Activated T-cell treated with anti-CD3 and anti-CD28 coated beads, Interleukin-2, amount 50 U/mL, for 72 hours (primary cell): ENCODE data around the gene ASL. TPM values are rescaled to one million over a fixed set of nuclear protein-coding genes. Genes with fewer than 3 reads are reported as not detected.
A peak's percentile ranks its signal among the peaks of the same experiment; 100 is the strongest.
"Not testable (repeated sequence)": the region's sequence is repeated elsewhere in the genome, so short reads cannot be mapped to it uniquely, and the experiment has no call there.

ENCODE experiments used
- ATAC-seq, 2 donors: fragments of 150-1000 bp; cut with Tn5 transposase; replicated peaks in 1 of 2; 2 replicates each; pipeline ENCODE4 v1.10.0; 2021; ENCODE audit warnings: moderate library complexity in 2 of 2, mild to moderate bottlenecking in 1 of 2
- DNase-seq, 2 donors: peaks; one replicate each; pipeline ENCODE4 v3.0.0; 2021 to 2022; ENCODE audit warnings: mixed read lengths in 1 of 2
- H3K27ac Mint-ChIP-seq: one replicate; pipeline ENCODE4 v1.8.0; 2022; ENCODE audit warnings: mild to moderate bottlenecking, moderate library complexity, mixed read lengths
- H3K27me3 Mint-ChIP-seq: one replicate; pipeline ENCODE4 v1.8.0; 2022; ENCODE audit warnings: low read depth, mixed read lengths
- H3K36me3 Mint-ChIP-seq, 2 donors: one replicate each; pipeline ENCODE4 v1.8.0; 2022; ENCODE audit warnings: mixed read lengths in 2 of 2, mild to moderate bottlenecking in 1 of 2; ENCODE audit not compliant: insufficient read depth in 2 of 2
- H3K4me1 Mint-ChIP-seq: one replicate; pipeline ENCODE4 v1.8.0; 2022; ENCODE audit warnings: low read depth, mixed read lengths
- H3K4me3 Mint-ChIP-seq, 2 donors: one replicate each; pipeline ENCODE4 v1.8.0; 2022; ENCODE audit warnings: mild to moderate bottlenecking in 2 of 2, mixed read lengths in 2 of 2, moderate library complexity in 2 of 2
- H3K9me3 Mint-ChIP-seq, 2 donors: one replicate each; pipeline ENCODE4 v1.8.0; 2022; ENCODE audit warnings: mixed read lengths in 2 of 2
- total RNA-seq, 2 donors: library from RNA; stranded (reverse); gene quantifications; one replicate each; pipeline ENCODE4 v1.2.3, GENCODE V29; 2022

The ASL gene
- total RNA-seq, 2 donors from 2014 or later: 13.8 to 16.6 TPM

DNA sequence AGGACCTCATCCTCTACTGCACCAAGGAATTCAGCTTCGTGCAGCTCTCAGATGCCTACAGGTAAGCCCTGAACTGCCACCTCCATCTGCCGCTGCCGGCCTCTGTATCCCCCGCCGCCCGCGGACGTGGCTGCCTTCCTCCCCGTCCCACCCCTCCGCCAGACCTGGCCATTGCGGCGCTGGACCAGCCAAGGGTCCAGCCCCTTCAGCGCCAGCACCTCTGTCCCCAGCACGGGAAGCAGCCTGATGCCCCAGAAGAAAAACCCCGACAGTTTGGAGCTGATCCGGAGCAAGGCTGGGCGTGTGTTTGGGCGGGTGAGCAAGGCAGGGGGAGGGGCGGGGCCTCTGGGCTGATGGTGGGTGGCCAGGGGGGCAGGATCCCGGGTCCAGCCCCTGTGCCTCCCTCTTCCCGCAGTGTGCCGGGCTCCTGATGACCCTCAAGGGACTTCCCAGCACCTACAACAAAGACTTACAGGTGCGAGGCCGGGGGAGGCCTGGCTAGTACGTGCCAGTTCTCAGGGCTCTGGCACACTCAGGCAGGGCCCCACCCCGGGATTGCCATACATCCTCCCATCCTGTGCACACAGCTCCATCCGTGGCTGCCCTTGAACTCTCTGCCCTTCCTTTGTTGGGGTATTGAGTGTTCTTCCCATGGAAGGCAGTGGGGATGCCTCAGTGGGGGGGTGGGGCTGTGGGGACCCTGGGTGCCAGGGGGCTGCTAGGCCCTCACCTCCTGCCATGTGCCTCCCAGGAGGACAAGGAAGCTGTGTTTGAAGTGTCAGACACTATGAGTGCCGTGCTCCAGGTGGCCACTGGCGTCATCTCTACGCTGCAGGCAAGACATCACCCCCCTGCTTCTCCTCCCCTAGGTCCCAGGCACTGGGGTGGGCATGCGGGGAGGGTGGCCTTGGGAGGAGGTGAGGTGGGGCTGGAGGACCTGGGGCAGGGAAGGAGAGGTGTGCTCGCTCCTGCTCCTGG lies 13.5 kb downstream of the ASL start:
- Mint-ChIP-seq H3K9me3 (no peaks in the 10 kb centered on the region), H3K36me3 (no peaks in the 10 kb centered on the region), H3K27me3 (no peaks in the 10 kb centered on the region), H3K4me1 (no peaks in the 10 kb centered on the region), H3K27ac (no peak overlapping the region), H3K4me3 (no peak overlapping the region)
- no peak for ATAC-seq
- DNase-seq: no peak

DNA sequence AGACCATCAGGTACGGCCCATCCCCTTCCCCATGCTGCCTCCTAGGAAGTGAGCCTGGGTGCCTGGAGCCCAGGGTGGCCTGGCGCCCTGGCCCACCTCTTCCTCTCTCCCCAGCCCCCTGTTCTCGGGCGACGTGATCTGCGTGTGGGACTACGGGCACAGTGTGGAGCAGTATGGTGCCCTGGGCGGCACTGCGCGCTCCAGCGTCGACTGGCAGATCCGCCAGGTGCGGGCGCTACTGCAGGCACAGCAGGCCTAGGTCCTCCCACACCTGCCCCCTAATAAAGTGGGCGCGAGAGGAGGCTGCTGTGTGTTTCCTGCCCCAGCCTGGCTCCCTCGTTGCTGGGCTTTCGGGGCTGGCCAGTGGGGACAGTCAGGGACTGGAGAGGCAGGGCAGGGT lies 17.0 kb downstream of the ASL start:
- ATAC-seq: no peak
- H3K4me1 Mint-ChIP-seq: no peaks in the 10 kb centered on the region
- H3K9me3 Mint-ChIP-seq: no peaks in the 10 kb centered on the region
- no peaks in the 10 kb centered on the region for H3K36me3 Mint-ChIP-seq
- no peak overlapping the region for H3K4me3 Mint-ChIP-seq
- no peaks in the 10 kb centered on the region for H3K27me3 Mint-ChIP-seq
- no peak overlapping the region for H3K27ac Mint-ChIP-seq
- no peak for DNase-seq

DNA sequence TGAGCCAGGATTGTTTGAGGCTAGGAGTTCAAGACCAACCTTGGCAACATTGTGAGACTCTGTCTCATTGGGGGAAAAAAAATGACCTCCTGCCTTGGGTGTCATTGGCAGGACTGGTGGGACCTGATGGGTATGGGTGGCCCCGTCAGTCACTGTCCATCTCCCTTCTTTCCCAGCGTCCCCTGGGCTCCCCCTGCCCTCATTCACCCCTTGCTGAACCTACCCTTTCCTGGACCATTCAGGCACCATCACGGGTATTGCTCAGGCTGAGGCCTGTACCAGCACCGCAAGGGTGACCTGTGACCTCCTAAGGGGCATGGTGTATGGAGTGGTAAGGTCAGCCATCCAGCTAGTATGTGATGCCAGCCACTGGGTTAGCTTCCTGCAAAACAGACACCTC lies 19.4 kb downstream of the ASL start:
- DNase-seq: no peak
- Mint-ChIP-seq H3K36me3 (no peaks in the 10 kb centered on the region), H3K27ac (no peak overlapping the region), H3K9me3 (no peaks in the 10 kb centered on the region), H3K4me1 (peaks cover 7% of the 10 kb centered on the region), H3K27me3 (no peaks in the 10 kb centered on the region), H3K4me3 (no peak overlapping the region)
- no peak for ATAC-seq

GRCh38 chr7:66099232-66099550 lies 23.6 kb downstream of the ASL start:
- H3K36me3 Mint-ChIP-seq: no peaks in the 10 kb centered on the region
- H3K4me3 Mint-ChIP-seq: no peak overlapping the region
- H3K4me1 Mint-ChIP-seq: peaks cover 13% of the 10 kb centered on the region
- DNase-seq (no peak), ATAC-seq (no peak)
- H3K27ac Mint-ChIP-seq: no peak overlapping the region
- H3K27me3 Mint-ChIP-seq: no peaks in the 10 kb centered on the region
- H3K9me3 Mint-ChIP-seq: no peaks in the 10 kb centered on the region

- H3K27ac Mint-ChIP-seq: peak overlapping the region; percentile 43
- peaks cover 13% of the 10 kb centered on the region for H3K4me1 Mint-ChIP-seq
- H3K4me3 Mint-ChIP-seq: peak overlapping the region; percentile 71 to 85
- ATAC-seq (peak; percentile 83 to 86), DNase-seq (peak; percentile 27)
- H3K36me3 Mint-ChIP-seq: no peaks in the 10 kb centered on the region
- H3K9me3 Mint-ChIP-seq: no peaks in the 10 kb centered on the region
- H3K27me3 Mint-ChIP-seq: no peaks in the 10 kb centered on the region
Measured at GRCh38 chr7:66099551-66100407, 24.2 kb downstream of the ASL start.

DNA sequence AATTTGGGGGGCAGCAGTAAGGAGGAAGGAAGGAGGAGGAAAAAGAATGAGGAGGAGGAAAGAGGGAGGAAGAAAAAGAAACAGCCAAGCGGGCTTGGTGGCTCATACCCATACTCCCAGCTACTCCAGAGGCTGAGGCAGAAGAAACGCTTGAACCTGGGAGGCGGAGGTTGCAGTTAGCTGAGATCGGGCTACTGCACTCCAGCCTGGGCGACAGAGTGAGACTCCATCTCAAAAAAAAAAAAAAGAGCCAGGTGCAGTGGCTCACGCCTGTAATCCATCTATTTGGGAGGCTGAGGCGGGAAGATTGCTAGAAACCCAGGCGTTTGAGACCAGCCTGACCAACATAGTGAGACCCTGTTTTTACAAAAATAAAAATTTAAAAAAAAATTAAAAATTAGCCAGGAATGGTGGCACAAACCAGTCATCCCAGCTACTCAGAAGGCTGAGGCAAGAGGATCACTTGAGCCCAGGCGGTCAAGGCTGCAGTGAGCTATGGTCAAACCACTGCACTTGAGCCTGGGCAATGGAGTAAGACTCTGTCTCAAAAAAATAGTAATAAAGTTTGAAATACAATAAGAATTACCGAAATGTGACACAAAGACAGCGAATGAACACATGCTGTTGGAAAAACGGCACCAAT lies 24.9 kb downstream of the ASL start:
- H3K27me3 Mint-ChIP-seq: no peaks in the 10 kb centered on the region
- no peak for DNase-seq

DNA sequence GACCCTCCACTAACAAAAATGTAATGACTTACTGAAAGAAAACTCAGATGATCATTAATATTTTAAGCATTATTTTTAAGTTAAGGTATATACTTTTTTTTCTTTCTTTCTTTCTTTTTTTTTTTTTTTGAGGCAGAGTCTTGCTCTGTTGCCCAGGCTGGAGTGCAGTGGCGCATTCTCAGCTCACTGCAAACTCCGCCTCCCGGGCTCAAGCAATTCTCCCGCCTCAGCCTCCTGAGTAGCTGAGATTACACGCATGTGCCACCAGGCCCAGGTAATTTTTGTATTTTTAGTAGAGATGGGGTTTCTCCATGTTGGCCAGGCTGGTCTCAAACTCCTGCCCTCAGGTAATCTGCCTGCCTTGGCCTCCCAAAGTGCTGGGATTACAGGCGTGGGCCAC lies 26.5 kb downstream of the ASL start:
- H3K27me3 Mint-ChIP-seq, ATAC-seq, H3K9me3 Mint-ChIP-seq, H3K4me3 Mint-ChIP-seq, H3K27ac Mint-ChIP-seq, DNase-seq, H3K36me3 Mint-ChIP-seq: not testable (repeated sequence)
- H3K4me1 Mint-ChIP-seq: peaks cover 13% of the 10 kb centered on the region

More for the DNA sequence above, 24.9 kb downstream of the ASL start:
- Mint-ChIP-seq H3K4me3 (peak overlapping the region; percentile 71 to 85), H3K4me1 (peaks cover 13% of the 10 kb centered on the region), H3K36me3 (no peaks in the 10 kb centered on the region), H3K27ac (peak overlapping the region; percentile 43), H3K9me3 (no peaks in the 10 kb centered on the region)
- ATAC-seq: no peak

DNA sequence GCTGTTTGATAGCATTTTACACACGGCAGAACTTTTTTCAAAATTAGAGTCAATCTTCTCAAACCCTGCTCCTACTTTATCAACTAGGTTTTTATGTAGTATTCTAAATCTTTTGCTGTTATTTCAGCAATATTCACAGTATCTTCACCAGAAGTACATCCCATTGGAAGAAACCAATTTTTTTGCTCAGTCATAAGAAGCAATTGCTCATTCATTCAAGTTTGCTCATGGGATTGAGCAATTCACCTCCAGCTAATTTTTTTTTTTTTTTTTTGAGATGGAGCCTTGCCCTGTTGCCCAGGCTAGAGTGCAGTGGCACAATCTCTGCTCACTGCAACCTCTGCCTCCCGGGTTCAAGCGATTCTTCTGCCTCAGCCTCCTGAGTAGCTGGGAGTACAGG lies 28.4 kb downstream of the ASL start:
- not testable (repeated sequence) for H3K27ac Mint-ChIP-seq, H3K27me3 Mint-ChIP-seq, H3K36me3 Mint-ChIP-seq, ATAC-seq, H3K9me3 Mint-ChIP-seq, DNase-seq, H3K4me3 Mint-ChIP-seq
- peaks cover 13% of the 10 kb centered on the region for H3K4me1 Mint-ChIP-seq

DNA sequence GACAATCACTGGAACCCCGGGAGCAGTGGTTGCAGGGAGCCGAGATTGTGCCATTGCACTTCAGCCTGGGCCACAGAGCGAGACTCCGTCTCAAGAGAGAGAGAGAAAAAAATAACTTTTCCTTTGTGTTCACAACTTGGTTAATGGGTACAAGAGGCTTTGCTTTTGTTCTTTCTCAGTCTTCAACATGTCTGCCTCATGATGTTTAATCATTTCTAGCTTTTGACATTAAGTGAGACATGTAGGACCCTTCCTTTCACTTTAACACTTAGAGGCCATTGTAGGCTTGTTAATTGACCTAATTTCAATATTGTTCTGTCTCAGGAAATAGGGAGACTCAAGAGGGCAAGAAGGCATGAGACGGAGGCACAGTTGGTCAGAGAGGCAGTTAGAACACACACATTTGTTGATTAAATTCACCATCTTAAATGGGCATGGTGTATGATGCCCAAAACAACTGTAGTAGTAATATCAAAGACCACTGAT lies 29.7 kb downstream of the ASL start:
- Mint-ChIP-seq H3K27ac (no peak overlapping the region), H3K4me3 (no peak overlapping the region), H3K36me3 (no peaks in the 10 kb centered on the region), H3K4me1 (peaks cover 3% of the 10 kb centered on the region), H3K9me3 (no peaks in the 10 kb centered on the region), H3K27me3 (no peaks in the 10 kb centered on the region)
- DNase-seq: no peak
- no peak for ATAC-seq

DNA sequence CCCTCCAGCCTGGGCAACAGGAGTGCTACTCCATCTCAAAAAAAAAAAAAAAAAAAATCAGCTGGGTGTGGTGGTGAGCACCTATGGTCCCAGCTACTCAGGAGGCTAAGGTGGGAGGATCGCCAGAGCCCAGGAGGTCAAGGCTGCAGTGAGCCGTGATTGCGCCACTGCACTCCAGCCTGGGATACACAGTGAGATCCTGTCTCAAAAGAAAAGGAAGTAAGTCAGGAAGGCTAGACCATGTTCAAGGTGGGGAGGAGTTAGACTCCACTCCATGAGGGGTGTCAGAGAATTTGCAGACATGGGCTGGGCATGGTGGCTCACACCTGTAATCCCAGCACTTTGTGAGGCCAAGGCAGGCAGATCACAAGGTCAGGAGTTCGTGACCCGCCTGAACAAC lies 32.8 kb downstream of the ASL start:
- DNase-seq, ATAC-seq, H3K4me3 Mint-ChIP-seq, H3K27me3 Mint-ChIP-seq, H3K4me1 Mint-ChIP-seq, H3K36me3 Mint-ChIP-seq, H3K27ac Mint-ChIP-seq, H3K9me3 Mint-ChIP-seq: not testable (repeated sequence)

GRCh38 chr7:66110856-66111255 lies 35.2 kb downstream of the ASL start:
- ATAC-seq: no peak
- Mint-ChIP-seq H3K4me1 (peaks cover 16% of the 10 kb centered on the region), H3K27ac (no peak overlapping the region), H3K4me3 (no peak overlapping the region), H3K36me3 (peaks cover 0 to 5% of the 10 kb centered on the region in 2 donors), H3K27me3 (no peaks in the 10 kb centered on the region), H3K9me3 (no peaks in the 10 kb centered on the region)
- DNase-seq: no peak

- ATAC-seq: peak; percentile 87 to 90
- Mint-ChIP-seq H3K27ac (peak within 1 kb of the TSS; percentile 93), H3K4me1 (peaks cover 55% of the 10 kb centered on the region)
Measured at GRCh38 chr7:66114743-66115649, 39.4 kb downstream of the ASL start, which contains the start of gene CRCP. Gene CRCP, plus strand, starts transcription at chr7:66114847. Its CDS starts 116 bp downstream, at chr7:66114963.

More at GRCh38 chr7:66114743-66115649, 39.4 kb downstream of the ASL start, which contains the start of gene CRCP:
- Mint-ChIP-seq H3K4me3 (peak within 1 kb of the TSS; percentile 94 to 99), H3K36me3 (peaks cover 1 to 5% of the 10 kb centered on the region in 2 donors), H3K9me3 (no peaks in the 10 kb centered on the region), H3K27me3 (no peaks in the 10 kb centered on the region)
- peak; percentile 86 for DNase-seq
